ENCODE measurements around the gene SHE.

The SHE gene

GRCh38 chr1:154454386-154455120, 47.7 kb downstream of the SHE start:
- in situ Hi-C loops (cut with MboI; ENCODE audit: low sequenced_read_pairs) = no loop called here

- in situ Hi-C loops (cut with MboI; ENCODE audit: low sequenced_read_pairs) = no loop called here
These were observed 48.4 kb downstream of the SHE start for GRCh38 chr1:154453574-154454352.

GRCh38 chr1:154453161-154453560, 49.1 kb downstream of the SHE start:
- in situ Hi-C loops (cut with MboI; ENCODE audit: low sequenced_read_pairs) = no loop called here

GRCh38 chr1:154448331-154448811, 53.8 kb downstream of the SHE start:
- in situ Hi-C loops (cut with MboI; ENCODE audit: low sequenced_read_pairs) = no loop called here

GRCh38 chr1:154446789-154447188, 55.4 kb downstream of the SHE start:
- in situ Hi-C loops (cut with MboI; ENCODE audit: low sequenced_read_pairs) = no loop called here

- in situ Hi-C loops (cut with MboI; ENCODE audit: low sequenced_read_pairs) = no loop called here
These were observed 55.9 kb downstream of the SHE start for GRCh38 chr1:154446292-154446691.

- in situ Hi-C loops (cut with MboI; ENCODE audit: low sequenced_read_pairs) = no loop called here
These were observed 57.2 kb downstream of the SHE start for GRCh38 chr1:154445040-154445472.

- in situ Hi-C loops (cut with MboI; ENCODE audit: low sequenced_read_pairs) = no loop called here
These were observed 58.8 kb downstream of the SHE start for GRCh38 chr1:154443274-154444013.

GRCh38 chr1:154442006-154442740, 60.0 kb downstream of the SHE start:
- in situ Hi-C loops (cut with MboI; ENCODE audit: low sequenced_read_pairs) = no loop called here

- in situ Hi-C loops (cut with MboI; ENCODE audit: low sequenced_read_pairs) = no loop called here
These were observed 60.8 kb downstream of the SHE start for GRCh38 chr1:154441241-154441888.

- in situ Hi-C loops (cut with MboI; ENCODE audit: low sequenced_read_pairs) = no loop called here
These were observed 62.0 kb downstream of the SHE start for GRCh38 chr1:154440036-154440804.

GRCh38 chr1:154436433-154436832, 65.8 kb downstream of the SHE start:
- in situ Hi-C loops (cut with MboI; ENCODE audit: low sequenced_read_pairs) = no loop called here

GRCh38 chr1:154435599-154436200, 66.5 kb downstream of the SHE start:
- in situ Hi-C loops (cut with MboI; ENCODE audit: low sequenced_read_pairs) = no loop called here

GRCh38 chr1:154434346-154435085, 67.7 kb downstream of the SHE start:
- in situ Hi-C loops (cut with MboI; ENCODE audit: low sequenced_read_pairs) = no loop called here

- in situ Hi-C loops (cut with MboI; ENCODE audit: low sequenced_read_pairs) = no loop called here
These were observed 68.9 kb downstream of the SHE start for GRCh38 chr1:154433161-154433764.

GRCh38 chr1:154431586-154432373, 70.4 kb downstream of the SHE start:
- in situ Hi-C loops (cut with MboI; ENCODE audit: low sequenced_read_pairs) = no loop called here

- in situ Hi-C loops (cut with MboI; ENCODE audit: low sequenced_read_pairs) = no loop called here
These were observed 71.3 kb downstream of the SHE start for GRCh38 chr1:154430903-154431302.
